ENCODE measurements around the gene MLN.

Gene MLN

GRCh38 chr6:33746651-33747100 is 57.1 kb downstream of the MLN start, which contains the start of gene IP6K3:
TSS of gene IP6K3 (minus strand) at chr6:33746905. CDS start at chr6:33735476, 11,429 bp downstream.
- peak; percentile 74 to 98 (median 90) for DNase-seq
- intact Hi-C loops (cut with DNase I): no loop called here

- DNase-seq: peak; percentile 63 to 93 (median 83)
- intact Hi-C loops (cut with DNase I): no loop called here
Measured at GRCh38 chr6:33746036-33746600, 57.7 kb downstream of the MLN start.

- DNase-seq: peak in 2 of 42 donors; percentile 12
- intact Hi-C loops (cut with DNase I): no loop called here
Measured at GRCh38 chr6:33745548-33745947, 58.3 kb downstream of the MLN start.

- intact Hi-C loops (cut with DNase I): no loop called here
- DNase-seq: peak in 6 of 42 donors; percentile 11 to 48 (median 26)
Measured at GRCh38 chr6:33744895-33745546, 58.8 kb downstream of the MLN start.

All from head of caudate nucleus (tissue), 42 donors.